ENCODE measurements around the gene HEMK1. TPM values are rescaled to one million over a fixed set of nuclear protein-coding genes. Genes with fewer than 3 reads are reported as not detected.

The HEMK1 gene
- total RNA-seq, 1 experiment from 2014 or later, result 12.5 TPM

GRCh38 chr3:50570508-50571279, 1.4 kb downstream of the HEMK1 start:
- H3K4me2 ChIP-seq (ENCODE audit: insufficient read depth, insufficient read length, low read length), result peak overlapping the region; percentile 58
- H3K23me2 ChIP-seq (ENCODE audit: insufficient read length, low read depth, low read length, poor library complexity, severe bottlenecking), result peaks cover 10% of the 10 kb centered on the region
- Mint-ChIP-seq H3K27ac (no peak overlapping the region; a peak in 1 of 7 replicates), H3K4me1 (peaks cover 7 to 18% of the 10 kb centered on the region in 2 experiments), H3K9me3 (no peaks in the 10 kb centered on the region), H3K27me3 (ENCODE audit: low read depth) (peaks cover 13% of the 10 kb centered on the region), H3K4me3 (peak overlapping the region; percentile 97 to 99), H3K36me3 (ENCODE audit: insufficient read depth in 1 of 3, low read depth in 3 of 3) (peaks cover 0 to 1% (median 0%) of the 10 kb centered on the region in 3 experiments; a peak in 1 of 7 replicates)
- H3K27me3 ChIP-seq (ENCODE audit: insufficient read depth, low read length), result peaks cover 3% of the 10 kb centered on the region; the same call in 1 of the 2 replicates
- no peak overlapping the region for H4K8ac ChIP-seq (replicated peaks; ENCODE audit: insufficient read length, low read depth, low read length)
- H4K5ac ChIP-seq (ENCODE audit: insufficient read length, low read depth, low read length), result no peak overlapping the region
- no peak overlapping the region for H3K14ac ChIP-seq (ENCODE audit: insufficient read depth, low read length)
- H2BK120ac ChIP-seq (ENCODE audit: low read depth, low read length, poor library complexity, severe bottlenecking), result no peak overlapping the region
- WGBS (ENCODE audit: extremely low coverage, insufficient read length, low lambda C conversion rate), result no CpG with 5 or more reads among the region's 5 CpGs
- H3K23ac ChIP-seq (ENCODE audit: insufficient read length, low read depth, low read length), result no peak overlapping the region
- no peak overlapping the region for H3K18ac ChIP-seq (ENCODE audit: insufficient read length, low read depth, low read length)
- no peak overlapping the region for H3T11ph ChIP-seq (ENCODE audit: low read length)
- H3K4me1 ChIP-seq (ENCODE audit: insufficient read depth, low read length), result no peaks in the 10 kb centered on the region; the same call in 1 of the 2 replicates
- no peaks in the 10 kb centered on the region for H3K9me3 ChIP-seq (ENCODE audit: control insufficient read depth, low read depth, low read length)
- H3K9ac ChIP-seq (ENCODE audit: extremely low read depth, insufficient read length, low read length), result no peak overlapping the region
- no peak overlapping the region for H3K4ac ChIP-seq (ENCODE audit: low read depth, low read length)
- no peak overlapping the region for H2AK5ac ChIP-seq (ENCODE audit: insufficient read length, low read length)
- H4K20me1 ChIP-seq (ENCODE audit: control insufficient read depth, insufficient read depth, insufficient read length), result no peaks in the 10 kb centered on the region
- H3K79me2 ChIP-seq (ENCODE audit: insufficient read depth, low read length), result no peaks in the 10 kb centered on the region
- H3K79me1 ChIP-seq (ENCODE audit: insufficient read depth, low read depth, low read length, poor library complexity, severe bottlenecking), result no peaks in the 10 kb centered on the region
- no peak overlapping the region for H2BK15ac ChIP-seq (ENCODE audit: low read depth, low read length)
- no peak overlapping the region for H2BK12ac ChIP-seq (ENCODE audit: insufficient read length, low read depth, low read length)
- H4K91ac ChIP-seq (ENCODE audit: insufficient read length, low read depth, low read length), result no peak overlapping the region
- H3K56ac ChIP-seq (ENCODE audit: insufficient read length, low read depth, low read length), result no peak overlapping the region
- no peak for TF ChIP-seq CTCF (conservative IDR thresholded peaks at IDR 0.05)
- no peak overlapping the region for H3K27ac ChIP-seq (ENCODE audit: insufficient read length, low read depth, low read length)
- H2AFZ ChIP-seq (ENCODE audit: low read length), result no peak overlapping the region
- no peak for DNase-seq
- H2BK5ac ChIP-seq (ENCODE audit: insufficient read length, low read length), result no peak overlapping the region
- no peak overlapping the region for H2BK20ac ChIP-seq (ENCODE audit: low read depth, low read length, poor library complexity, severe bottlenecking)

Data from H9 (cell line).